ENCODE data around the gene DENND5A. TPM values are rescaled to one million over a fixed set of nuclear protein-coding genes. Genes with fewer than 3 reads are reported as not detected.

The DENND5A gene
- total RNA-seq, 1 donor from 2014 or later: 76.0 TPM

- Mint-ChIP-seq H3K27me3 (no peaks in the 10 kb centered on the region), H3K27ac (no peak overlapping the region), H3K4me1 (ENCODE audit: unreplicated experiment) (peaks cover 5% of the 10 kb centered on the region), H3K36me3 (peaks cover 5% of the 10 kb centered on the region), H3K4me3 (no peak overlapping the region), H3K9me3 (no peaks in the 10 kb centered on the region)
- no peak for DNase-seq (ENCODE audit: extremely low spot score, unreplicated experiment)
- TF ChIP-seq CTCF (conservative IDR thresholded peaks at IDR 0.05): no peak
Observed at GRCh38 chr11:9302448-9302847, 37.3 kb upstream of the DENND5A start.

GRCh38 chr11:9301720-9302119, 36.6 kb upstream of the DENND5A start:
- Mint-ChIP-seq H3K9me3 (no peaks in the 10 kb centered on the region), H3K36me3 (peaks cover 1% of the 10 kb centered on the region), H3K4me3 (no peak overlapping the region), H3K27me3 (no peaks in the 10 kb centered on the region), H3K4me1 (ENCODE audit: unreplicated experiment) (peaks cover 2% of the 10 kb centered on the region), H3K27ac (no peak overlapping the region)
- no peak for TF ChIP-seq CTCF (conservative IDR thresholded peaks at IDR 0.05)
- DNase-seq (ENCODE audit: extremely low spot score, unreplicated experiment): no peak

- Mint-ChIP-seq H3K9me3 (no peaks in the 10 kb centered on the region), H3K4me3 (no peak overlapping the region)
Observed at GRCh38 chr11:9293646-9294045, 28.5 kb upstream of the DENND5A start.

GRCh38 chr11:9285850-9286587, 20.9 kb upstream of the DENND5A start:
- Mint-ChIP-seq H3K27ac (no peak overlapping the region), H3K4me1 (ENCODE audit: unreplicated experiment) (no peaks in the 10 kb centered on the region), H3K9me3 (no peaks in the 10 kb centered on the region), H3K36me3 (peaks cover 15% of the 10 kb centered on the region), H3K4me3 (no peak overlapping the region), H3K27me3 (no peaks in the 10 kb centered on the region)
- peak; percentile 16 for DNase-seq (ENCODE audit: extremely low spot score, unreplicated experiment)
- no peak for TF ChIP-seq CTCF (conservative IDR thresholded peaks at IDR 0.05)

More at GRCh38 chr11:9293646-9294045, 28.5 kb upstream of the DENND5A start:
- TF ChIP-seq CTCF (conservative IDR thresholded peaks at IDR 0.05): no peak
- peak; percentile 10 for DNase-seq (ENCODE audit: extremely low spot score, unreplicated experiment)
- H3K27ac Mint-ChIP-seq: no peak overlapping the region
- no peaks in the 10 kb centered on the region for H3K27me3 Mint-ChIP-seq
- peaks cover 5% of the 10 kb centered on the region for H3K36me3 Mint-ChIP-seq
- H3K4me1 Mint-ChIP-seq (ENCODE audit: unreplicated experiment): no peaks in the 10 kb centered on the region

GRCh38 chr11:9280655-9281301, 15.6 kb upstream of the DENND5A start:
- Mint-ChIP-seq H3K27ac (no peak overlapping the region), H3K36me3 (peaks cover 15% of the 10 kb centered on the region), H3K9me3 (no peaks in the 10 kb centered on the region), H3K27me3 (no peaks in the 10 kb centered on the region), H3K4me3 (no peak overlapping the region), H3K4me1 (ENCODE audit: unreplicated experiment) (no peaks in the 10 kb centered on the region)
- no peak for DNase-seq (ENCODE audit: extremely low spot score, unreplicated experiment)
- TF ChIP-seq CTCF (conservative IDR thresholded peaks at IDR 0.05): no peak
